GM19035 (cell line): ENCODE data around the gene PITPNM3.
"Not testable (repeated sequence)": the region's sequence is repeated elsewhere in the genome, so short reads cannot be mapped to it uniquely, and the experiment has no call there.

ENCODE experiments used
- ATAC-seq: cut with Tn5 transposase; IDR thresholded peaks from one replicate; pipeline ENCODE4 v1.9.1; 2021; ENCODE audit not compliant: unreplicated experiment

The PITPNM3 gene

DNA sequence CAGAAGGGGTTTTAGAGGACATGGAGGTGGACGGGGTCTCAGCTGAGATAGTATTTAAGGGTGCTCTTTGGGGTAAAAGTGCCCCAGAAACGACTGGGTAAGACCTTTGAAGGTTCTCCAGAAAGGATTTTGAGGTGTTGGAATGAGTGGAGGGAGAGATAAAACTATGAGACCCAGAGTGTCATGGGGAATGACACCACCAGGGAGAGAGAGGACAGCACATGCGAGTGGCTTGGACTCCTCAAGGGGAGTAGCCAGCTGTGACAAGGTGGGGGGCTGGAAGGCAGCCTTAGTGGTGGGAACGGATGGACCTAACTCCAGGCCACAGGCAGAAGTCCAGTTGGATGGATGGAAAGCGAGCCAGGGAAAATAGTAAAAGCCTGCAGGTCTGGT is 19.2 kb upstream of the PITPNM3 start:
- ATAC-seq: no peak

DNA sequence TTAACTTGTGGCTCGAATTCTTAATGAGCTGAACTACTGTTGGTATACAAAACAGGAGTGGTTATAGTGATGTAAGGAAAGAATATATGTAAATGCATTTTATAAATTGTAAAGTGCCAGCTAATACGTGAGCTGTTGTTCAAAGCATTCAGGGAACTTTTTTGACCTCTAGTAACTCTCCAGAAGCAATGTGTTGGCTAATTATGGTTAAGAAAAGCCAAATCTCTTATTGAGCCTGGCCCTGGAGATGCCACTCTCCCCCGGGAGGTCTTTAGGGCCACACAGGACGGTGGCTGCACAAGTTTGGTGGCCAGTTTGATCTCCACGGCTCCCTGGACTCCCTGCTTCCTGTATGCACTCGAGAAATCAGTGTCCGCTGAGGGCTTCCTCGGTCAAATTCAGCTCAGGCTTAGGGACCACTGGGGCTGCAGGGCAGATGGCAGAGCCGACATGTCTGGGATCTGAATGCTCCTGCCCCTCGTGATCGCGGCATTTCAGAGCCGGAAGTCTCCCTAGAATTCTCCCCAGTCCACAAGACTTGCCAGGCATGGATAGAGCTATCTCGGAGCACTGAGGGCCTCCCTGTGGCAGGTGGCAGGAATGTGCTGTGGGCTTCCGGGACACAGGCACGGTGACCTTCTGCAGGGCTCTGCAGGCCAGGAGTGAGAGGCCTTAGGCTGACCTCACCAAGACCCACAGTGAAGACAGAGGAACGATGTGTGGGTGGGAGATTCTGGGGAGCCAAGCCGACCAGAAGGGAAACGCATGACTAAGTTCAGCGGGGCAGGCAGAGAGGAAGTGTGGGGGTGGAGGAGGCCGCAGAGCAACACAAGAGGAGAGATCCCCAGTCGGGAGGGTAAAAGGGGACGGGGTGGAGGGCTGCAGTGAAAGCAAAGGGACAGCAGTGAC is 18.6 kb upstream of the PITPNM3 start:
- ATAC-seq: no peak

DNA sequence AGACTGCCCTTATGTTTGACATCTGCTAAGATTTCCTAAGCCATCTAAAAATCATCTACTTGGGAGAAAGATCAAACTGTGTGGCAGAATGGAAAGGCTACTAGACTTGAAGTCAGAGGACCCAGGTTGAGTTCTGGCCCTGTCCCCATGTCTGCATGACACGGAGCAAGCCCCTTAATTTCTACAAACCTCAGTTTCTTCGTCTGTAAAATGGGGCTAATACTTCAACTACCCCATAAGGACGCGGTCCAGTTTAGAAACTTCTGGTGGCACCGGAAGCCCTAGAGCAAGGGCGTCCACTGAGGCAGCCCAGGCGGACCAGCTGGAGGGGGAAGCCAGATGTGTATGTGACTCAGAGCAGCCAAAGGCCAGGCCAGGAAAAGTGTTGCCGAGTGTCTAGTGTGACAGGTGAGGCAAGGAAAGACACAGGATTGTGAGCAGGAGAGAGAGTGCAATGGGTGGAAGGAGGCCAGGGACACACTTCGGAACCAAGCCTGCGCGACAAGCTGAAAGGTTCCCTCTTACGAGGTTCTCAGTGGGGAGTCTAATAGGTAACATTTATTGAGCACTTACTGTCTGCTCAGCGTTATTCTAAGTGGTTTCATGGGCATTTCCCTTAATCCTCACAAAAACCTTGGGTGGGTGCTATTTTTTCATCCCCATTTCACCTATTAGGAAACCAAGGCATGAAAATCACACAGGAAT is 17.8 kb upstream of the PITPNM3 start:
- ATAC-seq: no peak

DNA sequence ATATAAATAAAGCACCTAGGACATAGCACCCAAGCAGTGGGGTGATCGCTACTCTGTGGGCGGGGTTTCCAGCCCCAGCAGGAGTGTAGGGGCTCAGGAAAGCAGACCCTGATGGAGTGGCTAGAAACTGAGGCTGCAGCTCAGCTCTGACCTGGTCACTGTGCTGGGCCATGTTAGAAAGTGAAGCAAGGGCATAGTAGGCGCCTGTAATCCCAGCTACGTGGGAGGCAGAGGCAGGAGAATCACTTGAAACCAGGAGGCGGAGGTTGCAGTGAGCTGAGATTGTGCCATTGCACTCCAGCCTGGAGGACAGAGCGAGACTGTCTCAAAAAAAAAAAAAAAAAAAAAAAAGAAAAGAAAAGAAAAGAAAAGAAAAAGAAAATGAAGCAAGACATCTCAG is 17.1 kb upstream of the PITPNM3 start:
- not testable (repeated sequence) for ATAC-seq

DNA sequence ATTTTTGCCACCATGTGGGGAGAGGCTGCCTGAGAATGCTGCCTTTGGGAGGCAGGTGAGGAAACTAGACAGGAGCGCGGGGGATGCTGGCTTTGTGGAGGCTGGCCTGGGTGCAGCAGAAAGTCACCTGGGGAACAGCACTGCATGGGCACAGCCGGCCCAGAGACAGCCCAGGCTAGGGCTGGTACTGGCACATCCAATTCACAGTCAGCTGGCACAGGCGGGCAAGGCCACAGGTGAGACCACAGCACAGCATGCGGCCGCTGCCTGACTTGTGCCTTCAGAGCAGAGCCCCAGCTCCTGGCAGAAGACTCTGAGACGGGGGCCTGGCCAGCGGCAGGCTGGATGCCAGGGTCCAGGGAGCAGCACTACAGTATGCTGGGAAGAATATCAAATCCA is 16.6 kb upstream of the PITPNM3 start:
- no peak for ATAC-seq

DNA sequence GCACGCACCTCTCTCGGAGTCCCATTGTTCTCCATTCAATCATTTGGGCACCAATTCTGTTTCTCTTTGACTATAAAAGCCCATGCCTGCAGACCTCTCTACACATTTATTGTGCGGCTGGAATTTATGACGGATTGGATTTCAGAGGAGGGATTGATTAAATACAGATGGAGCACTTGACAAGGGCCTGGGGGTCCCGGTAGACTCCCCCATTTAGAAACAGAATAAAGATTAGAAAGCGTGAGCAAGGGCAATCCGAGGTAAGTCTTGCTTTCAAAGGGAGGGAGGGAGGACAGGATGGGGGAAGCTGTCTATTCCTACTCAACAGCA is 15.1 kb upstream of the PITPNM3 start:
- no peak for ATAC-seq

DNA sequence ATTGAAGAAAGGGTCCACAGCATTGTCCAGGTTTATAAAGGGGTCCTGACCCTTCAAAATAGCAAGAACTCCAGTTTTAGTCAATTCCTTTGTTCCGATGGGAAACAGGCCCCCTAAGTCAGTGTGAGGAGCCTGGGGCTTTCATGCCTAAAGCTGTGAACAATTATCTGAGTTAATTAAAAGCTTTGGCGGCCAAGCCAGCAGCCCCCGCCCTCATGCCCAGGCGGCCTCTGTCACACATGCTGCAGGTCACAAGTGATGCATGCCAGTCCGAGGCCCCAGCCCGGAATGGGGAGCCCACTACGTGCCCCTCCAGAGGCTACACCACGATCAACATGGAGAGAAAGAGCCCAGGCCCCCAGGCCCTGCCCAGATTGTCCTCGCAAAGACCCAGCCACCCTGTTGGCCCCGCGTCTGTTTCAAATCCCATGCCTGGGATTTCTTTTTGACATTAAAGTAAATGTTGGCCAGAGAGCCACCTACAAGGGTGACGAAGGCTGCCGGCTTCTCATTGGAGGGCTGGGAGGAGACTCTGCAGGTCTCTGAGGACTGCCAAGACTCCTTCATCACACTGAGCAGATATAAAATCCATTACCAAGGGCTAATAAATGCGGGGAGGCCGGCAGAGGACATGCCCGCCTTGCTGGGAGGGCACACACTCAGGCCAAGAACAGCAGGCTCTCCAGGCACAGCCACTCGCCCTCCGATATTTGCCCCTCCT is 14.5 kb upstream of the PITPNM3 start:
- ATAC-seq: no peak

DNA sequence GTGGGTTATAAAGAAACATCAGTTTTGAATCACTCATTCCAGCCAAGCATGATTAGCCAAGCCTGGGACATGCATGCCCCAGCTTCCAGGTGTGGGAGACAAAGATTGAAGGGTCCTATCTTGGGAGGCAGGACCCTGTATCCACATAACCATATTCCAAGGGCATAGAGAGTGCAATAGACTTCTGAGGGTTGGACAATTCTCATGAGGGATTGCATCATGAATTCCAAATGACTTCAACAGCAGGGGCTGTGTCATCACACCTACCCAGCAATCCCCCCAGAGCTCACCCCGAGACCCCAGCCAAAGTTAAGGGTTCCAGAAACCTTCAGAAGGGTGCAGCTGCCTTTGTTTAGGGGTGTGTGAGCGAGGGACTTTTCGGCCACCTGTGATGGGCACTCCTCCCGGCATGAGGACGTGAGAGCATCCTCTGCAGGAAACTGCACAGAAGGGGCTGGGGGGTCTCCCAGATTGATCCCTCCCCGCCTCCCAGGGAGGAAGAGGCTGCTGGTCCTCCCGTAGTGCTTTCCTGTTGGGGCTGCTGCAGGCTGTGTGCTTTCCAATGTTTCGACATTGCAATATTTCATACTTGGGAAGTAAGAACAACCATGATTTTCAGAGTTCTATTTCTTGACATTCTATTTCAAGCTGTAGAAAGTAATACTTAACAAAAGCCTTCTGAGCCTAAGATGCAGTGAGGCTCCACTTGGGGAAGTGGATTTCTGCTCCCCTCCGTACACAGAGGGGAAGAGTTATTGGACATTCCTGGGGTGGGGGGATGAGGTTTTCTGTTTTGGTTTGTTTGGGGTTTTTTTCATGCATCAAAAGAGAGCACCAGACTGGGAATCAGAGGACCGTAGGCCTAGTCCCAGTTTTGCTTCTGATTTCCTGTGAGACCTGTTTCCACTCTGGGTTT is 13.3 kb upstream of the PITPNM3 start:
- no peak for ATAC-seq

DNA sequence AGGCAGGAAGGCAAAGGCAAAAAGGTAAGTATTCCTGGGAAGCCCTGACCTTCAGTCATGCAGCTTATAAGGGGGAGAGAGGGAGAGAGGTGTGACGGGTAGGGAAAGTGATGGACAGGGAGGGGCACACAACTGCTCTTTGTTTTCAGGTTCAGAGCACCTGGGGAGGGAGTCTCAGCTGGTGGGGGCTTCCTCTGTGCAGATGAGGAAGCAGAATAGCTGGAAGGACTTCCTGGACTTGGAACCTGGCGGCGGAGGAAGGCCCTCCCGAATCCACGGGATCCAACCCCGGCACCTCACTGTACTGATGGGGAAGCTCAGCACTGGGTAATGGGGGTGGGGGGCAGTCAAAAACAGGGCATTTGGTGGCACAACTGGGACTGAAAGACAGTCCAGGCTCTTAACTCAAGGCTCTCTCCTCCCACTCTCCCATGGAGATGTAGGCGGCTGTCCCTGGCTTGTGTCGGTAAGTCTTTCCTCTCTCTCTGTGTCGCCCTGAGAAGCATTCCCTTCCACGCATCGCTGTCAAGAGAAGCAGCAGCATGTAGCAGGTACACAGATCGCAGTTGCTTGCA is 11.9 kb upstream of the PITPNM3 start:
- ATAC-seq: no peak

DNA sequence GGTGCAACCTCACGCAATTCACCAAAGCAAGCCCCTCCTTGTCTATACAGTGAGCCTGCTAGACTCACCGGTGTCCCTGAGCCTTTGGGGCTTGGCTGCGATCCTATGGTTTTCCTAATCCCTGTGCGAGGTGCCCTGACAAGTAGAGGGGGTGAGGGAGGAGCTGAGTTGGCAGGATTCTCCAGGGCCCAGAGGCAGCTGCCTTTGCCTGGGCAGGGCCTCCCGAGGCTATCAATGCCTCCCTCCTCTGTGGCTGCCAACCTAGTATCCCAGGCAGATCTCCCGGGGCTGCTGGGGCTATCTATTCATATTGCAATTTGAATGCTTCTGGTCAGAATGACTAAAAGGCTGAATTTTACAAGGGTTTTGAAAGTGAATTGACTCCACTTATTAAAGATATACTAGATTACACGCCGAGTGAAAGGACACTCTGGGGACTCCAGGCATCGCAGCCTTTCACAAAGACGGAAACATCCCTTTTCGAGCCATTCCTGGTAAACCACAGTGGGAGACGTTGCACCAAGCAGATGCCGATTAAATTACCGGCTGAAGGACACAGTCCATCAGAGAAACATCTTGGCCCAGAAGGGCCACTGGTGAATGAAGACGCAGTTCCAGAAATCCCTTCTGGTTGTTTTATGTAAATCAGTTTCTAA is 11.3 kb upstream of the PITPNM3 start:
- no peak for ATAC-seq

DNA sequence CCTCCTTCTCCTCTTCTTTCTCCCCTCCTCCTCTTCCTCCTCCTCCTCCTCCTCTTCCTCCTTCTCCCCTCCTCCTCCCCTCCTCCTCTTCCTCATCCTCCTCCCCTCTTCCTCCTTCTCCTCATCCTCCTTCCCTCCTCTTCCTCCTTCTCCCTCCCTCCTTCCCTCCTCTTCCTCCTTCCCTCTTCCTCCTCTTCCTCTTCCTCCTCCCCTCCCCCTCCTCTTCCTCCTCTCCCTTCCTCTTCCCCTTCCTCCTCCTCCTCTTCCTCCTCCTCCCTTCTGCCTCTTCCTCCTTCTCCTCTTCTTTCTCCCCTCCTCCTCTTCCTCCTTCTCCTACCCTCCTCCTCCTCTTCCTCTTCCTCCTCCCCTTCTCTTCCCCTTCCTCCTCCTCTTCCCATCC is 5.1 kb upstream of the PITPNM3 start:
- ATAC-seq: no peak

DNA sequence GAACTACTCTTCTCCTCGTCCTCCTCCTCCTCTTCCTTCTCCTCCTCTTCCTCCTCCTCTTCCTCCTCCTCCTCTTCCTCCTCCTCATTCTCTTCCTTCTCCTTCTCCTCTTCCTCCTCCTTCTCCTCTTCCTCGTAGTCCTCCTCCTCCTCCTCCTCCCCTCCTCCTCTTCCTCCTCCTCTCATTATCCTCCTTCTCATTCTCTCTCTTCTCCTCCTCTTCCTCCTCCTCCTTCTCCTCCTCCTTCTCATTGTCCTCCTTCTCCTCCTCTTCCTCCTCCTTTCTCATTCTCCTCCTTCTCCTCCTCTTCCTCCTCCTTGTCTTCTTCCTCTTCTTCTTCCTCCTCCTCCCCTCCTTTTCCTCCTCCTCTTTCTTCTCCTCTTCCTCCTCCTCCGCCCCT is 4.1 kb upstream of the PITPNM3 start:
- ATAC-seq: no peak

DNA sequence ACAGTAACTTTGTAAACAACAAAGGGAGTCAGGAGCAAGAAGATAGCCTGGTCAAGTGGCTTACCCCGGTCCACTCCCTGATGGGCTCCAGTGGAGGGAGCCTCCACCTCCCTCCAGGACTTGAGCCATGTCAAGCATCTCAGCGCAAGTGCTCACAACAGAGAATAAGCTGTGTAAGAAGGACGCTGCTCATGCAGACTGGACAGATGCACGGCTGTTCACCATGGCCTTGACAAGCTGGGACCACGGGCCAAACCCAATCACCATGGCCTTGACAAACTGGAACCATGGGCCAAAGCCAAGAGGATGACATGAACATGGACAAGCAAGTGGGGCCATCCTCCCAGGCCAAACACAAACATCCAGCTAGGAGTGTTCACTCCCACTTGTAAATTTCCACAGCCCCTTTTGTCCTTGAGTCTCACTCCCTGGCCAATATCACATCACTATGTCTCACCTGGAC is 3.4 kb upstream of the PITPNM3 start:
- no peak for ATAC-seq

DNA sequence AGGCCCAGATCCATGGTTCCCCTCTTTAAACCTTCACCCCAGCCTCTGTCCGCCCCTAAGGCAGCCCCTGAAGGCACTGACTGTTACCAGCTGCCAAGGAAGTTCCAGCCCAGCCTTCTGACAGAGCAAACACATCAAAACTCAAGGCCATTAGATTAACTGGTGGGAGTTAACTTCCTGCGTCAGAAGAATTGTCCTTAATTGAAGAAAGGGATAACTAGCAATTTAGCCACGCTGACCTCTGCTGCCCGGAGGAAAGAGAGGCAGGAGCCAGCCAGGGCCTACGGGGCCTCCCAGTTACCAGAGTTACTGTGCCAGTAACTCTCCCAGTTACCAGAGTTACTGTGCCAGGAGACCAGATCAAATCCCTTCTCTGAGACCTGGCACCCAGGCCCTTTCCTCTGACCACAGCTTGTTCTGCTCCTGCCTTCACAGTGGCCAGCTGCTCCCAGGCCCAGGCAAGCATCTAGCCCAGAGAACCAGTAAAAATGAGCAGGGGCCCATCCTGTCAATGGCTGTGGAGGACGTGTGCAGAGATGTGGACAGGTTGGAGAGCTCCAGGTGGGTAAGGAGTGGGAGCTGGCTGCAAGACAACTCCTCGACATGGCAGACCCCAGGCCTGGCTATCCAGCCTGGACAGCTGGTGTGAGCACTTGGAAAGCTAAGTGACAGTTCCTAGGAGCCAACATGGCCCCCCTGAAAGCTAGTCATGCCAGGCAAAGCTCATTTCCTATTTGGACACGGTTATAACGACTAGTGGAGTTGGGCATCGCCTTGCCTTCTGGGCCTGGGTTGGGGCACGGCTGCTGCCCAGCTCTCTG is 2.8 kb upstream of the PITPNM3 start:
- no peak for ATAC-seq

DNA sequence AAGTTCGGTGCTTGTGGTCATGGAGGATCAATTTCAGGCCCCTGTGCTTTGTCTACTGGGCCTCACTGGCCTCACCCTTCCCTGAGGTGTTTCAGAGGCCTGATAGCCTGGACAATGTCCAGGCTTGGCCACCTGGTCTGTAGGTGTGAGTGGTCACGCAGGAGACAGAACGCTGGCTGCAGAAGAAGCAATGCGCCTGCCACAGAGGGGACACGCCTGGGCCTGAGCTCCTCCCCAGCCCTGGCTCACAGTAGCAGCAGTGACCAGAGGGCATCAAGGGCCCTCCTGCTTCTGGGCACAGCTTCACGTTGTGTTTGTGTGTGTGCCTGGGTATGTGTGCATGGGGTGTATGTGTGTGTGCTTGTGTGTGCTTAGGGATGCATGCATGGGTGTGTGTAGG is 1.9 kb upstream of the PITPNM3 start:
- no peak for ATAC-seq

DNA sequence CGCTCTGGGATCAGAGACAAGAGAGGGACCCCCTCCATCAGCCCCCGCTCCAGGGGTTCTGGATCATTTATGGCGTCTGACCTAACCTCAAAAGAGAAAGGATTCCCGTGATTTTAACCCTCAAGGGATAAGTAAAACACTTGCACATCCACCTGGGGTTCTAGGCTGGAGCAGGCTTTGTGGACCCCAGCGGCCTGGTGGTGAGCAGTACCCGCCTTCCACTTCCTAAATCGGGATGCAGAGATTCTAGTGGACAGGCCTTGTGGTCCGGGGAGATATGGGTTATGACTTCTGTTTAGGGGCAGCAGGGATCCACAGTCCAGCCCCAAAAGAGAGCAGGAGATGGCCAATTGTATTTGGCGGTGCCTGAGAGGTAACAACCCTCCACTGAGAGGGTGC is 684 bp upstream of the PITPNM3 start:
- no peak for ATAC-seq

DNA sequence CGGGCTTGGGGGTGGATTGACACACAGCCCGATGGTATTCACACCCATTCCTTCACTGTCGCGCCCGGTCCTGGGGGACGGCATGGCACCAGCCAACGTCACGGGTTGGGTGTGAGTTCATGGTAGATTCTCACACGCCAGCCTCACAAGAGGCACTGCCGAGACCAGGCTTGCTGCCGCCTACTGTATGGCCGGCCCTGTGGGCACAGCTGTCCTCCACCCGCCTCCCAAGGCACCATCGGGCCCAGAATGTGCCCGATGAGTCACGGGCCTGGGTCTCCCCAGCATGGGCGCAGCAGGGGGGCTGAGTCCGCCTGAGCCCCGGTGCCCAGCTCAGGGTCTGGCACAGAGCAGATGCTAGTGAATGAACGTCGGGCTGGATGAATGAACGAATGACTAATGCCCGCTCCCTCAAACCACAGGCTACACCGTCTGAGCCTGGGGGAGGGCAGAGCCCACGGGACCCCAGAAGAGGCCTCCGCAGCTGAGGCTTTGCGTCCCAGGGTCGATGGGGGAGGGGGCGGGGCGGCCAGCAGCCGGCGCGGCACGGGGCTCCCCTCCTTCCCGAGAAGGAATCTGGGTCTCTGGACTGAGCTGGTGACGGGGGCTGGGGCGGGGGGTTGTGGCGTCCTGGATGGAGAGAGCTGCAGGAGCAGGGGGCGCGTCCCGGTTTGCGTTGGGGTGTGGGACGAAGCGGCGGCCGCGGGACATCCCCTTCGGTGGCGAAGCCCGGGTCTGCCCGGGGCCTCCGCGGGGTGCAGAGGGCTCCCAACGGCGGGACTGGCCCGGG is 829 bp downstream of the PITPNM3 start:
- ATAC-seq: no peak

DNA sequence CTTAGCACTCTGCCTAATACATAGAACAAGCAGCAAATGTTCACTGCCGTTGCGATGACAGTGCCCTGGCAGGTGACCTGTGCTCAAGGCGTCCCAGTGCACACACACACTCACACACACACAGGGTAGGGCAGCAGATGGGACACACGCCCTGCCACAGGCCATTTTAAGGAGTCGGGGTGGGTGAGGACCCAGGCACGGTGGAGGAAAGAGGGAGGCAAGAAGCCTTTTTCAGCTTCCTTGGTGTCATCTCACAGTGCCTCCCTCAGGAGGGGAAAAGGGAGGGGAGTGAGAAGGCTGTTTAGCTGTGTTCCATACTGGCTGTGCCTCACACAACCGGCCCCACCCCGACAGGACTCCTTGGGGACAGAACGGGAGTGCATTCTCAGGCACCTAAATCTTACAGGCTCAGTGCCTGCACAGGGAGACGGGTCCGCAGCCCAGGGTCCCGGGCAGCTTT is 1.5 kb downstream of the PITPNM3 start:
- no peak for ATAC-seq
